ENCODE measurements around the gene SNRNP200.

DNA sequence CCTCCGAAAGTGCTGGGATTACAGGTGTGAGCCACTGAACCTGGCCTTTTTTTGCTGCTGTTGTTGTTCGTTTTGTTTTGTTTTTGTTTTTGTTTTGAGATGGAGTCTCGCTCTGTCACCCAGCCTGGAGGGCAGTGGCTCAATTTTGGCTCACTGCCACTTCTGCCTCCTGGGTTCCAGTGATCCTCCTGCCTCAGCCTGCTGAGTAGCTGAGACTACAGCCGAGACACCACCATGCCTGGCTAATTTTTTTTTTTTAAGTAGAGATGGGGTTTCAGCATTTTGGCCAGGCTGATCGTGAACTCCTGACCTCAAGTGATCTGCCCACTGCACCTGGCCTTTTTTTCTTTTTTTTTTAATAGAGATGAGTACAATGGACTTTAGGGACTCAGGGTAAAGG, 61.5 kb downstream of the SNRNP200 start:
- TF ChIP-seq, protein P1, sequence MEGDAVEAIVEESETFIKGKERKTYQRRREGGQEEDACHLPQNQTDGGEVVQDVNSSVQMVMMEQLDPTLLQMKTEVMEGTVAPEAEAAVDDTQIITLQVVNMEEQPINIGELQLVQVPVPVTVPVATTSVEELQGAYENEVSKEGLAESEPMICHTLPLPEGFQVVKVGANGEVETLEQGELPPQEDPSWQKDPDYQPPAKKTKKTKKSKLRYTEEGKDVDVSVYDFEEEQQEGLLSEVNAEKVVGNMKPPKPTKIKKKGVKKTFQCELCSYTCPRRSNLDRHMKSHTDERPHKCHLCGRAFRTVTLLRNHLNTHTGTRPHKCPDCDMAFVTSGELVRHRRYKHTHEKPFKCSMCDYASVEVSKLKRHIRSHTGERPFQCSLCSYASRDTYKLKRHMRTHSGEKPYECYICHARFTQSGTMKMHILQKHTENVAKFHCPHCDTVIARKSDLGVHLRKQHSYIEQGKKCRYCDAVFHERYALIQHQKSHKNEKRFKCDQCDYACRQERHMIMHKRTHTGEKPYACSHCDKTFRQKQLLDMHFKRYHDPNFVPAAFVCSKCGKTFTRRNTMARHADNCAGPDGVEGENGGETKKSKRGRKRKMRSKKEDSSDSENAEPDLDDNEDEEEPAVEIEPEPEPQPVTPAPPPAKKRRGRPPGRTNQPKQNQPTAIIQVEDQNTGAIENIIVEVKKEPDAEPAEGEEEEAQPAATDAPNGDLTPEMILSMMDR (IDR thresholded peaks at IDR 0.05) = no peak
- TF ChIP-seq POLR2AphosphoS5 (IDR thresholded peaks at IDR 0.05) (no peak), POLR2A (IDR thresholded peaks at IDR 0.05) (no peak), EP300 (IDR thresholded peaks at IDR 0.05; ENCODE audit: low read depth) (no peak)

Data from transverse colon (tissue), 4 donors.